H1 (cell line): ENCODE data around the gene MXI1. TPM values are rescaled to one million over a fixed set of nuclear protein-coding genes. Genes with fewer than 3 reads are reported as not detected.

Experiments
- CTCF ChIA-PET: fragments of 300-600 bp; sonication (Branson Sonifier 250); formaldehyde crosslinking; loops from one replicate; lab custom pipeline; 2021; ENCODE audit not compliant: partially characterized antibody; lab: Charles Lee
- POLR2A ChIA-PET: fragments of 300-600 bp; sonication (Branson Sonifier 250); formaldehyde crosslinking; loops from one replicate; lab custom pipeline; 2021; ENCODE audit warnings: inconsistent platforms; ENCODE audit not compliant: partially characterized antibody; lab: Charles Lee
- DNase-seq, 2 experiments: peaks; one replicate each; pipeline versions ENCODE4 v3.0.0 to v3.0.0-alpha.2; 2010 to 2022; ENCODE audit warnings: low spot score in 2 of 2, low read depth in 1 of 2, mixed read lengths in 1 of 2
- FAIRE-seq: peaks from 2 replicates; lab custom pipeline; 2011; peaks lifted over from hg19 to GRCh38; lab: Jason Lieb, UNC
- H2AFZ ChIP-seq: 2 replicates; pipeline ENCODE4 v1.8.1; 2012; ENCODE audit warnings: low read length, inconsistent platforms
- H2AK5ac ChIP-seq: 2 replicates; pipeline ENCODE4 v1.6.1; 2013; ENCODE audit warnings: low read depth, low read length
- H2BK120ac ChIP-seq: replicated peaks from 2 replicates; pipeline ENCODE3; 2013; ENCODE audit warnings: low read depth, low read length, inconsistent platforms
- H2BK12ac ChIP-seq: 2 replicates; pipeline ENCODE4 v1.6.1; 2013; ENCODE audit warnings: low read depth, low read length
- H2BK15ac ChIP-seq: 2 replicates; pipeline ENCODE4 v1.6.1; 2013; ENCODE audit warnings: low read length
- H2BK20ac ChIP-seq: 2 replicates; pipeline ENCODE4 v1.6.1; 2013; ENCODE audit warnings: low read length
- H2BK5ac ChIP-seq: 2 replicates; pipeline ENCODE4 v1.6.1; 2013; ENCODE audit warnings: low read depth, low read length
- H3K14ac ChIP-seq: 2 replicates; pipeline ENCODE4 v1.6.1; 2013; ENCODE audit warnings: inconsistent platforms; ENCODE audit not compliant: insufficient read length
- H3K18ac ChIP-seq: 2 replicates; pipeline ENCODE4 v1.6.1; 2013; ENCODE audit warnings: low read length; ENCODE audit errors: extremely low read depth
- H3K23ac ChIP-seq: 2 replicates; pipeline ENCODE4 v1.6.1; 2013; ENCODE audit warnings: inconsistent platforms; ENCODE audit not compliant: insufficient read length
- H3K23me2 ChIP-seq: 2 replicates; pipeline ENCODE4 v1.6.1; 2013; ENCODE audit warnings: low read depth, low read length
- H3K27ac ChIP-seq: 2 replicates; pipeline ENCODE4 v1.6.1; 2011; ENCODE audit warnings: low read depth, low read length, inconsistent platforms
- H3K27me3 ChIP-seq, 4 experiments: replicated peaks in 1 of 4; 1 replicate in 1 of 4; 2 replicates in 3 of 4; pipeline versions ENCODE4 v1.6.1 to v1.8.1; 2011 to 2013; ENCODE audit warnings: low read length in 3 of 4, mild to moderate bottlenecking in 3 of 4, inconsistent platforms in 2 of 4, mixed read lengths in 2 of 4, moderate library complexity in 1 of 4; ENCODE audit not compliant: control insufficient read depth in 3 of 4, insufficient read depth in 3 of 4; ENCODE audit errors: extremely low read depth in 1 of 4
- H3K36me3 ChIP-seq, 4 experiments: 2 replicates each; pipeline versions ENCODE4 v1.6.1 to v1.8.1; 2011 to 2013; ENCODE audit warnings: mild to moderate bottlenecking in 4 of 4, low read length in 3 of 4, moderate library complexity in 2 of 4, control low read depth in 1 of 4, inconsistent platforms in 1 of 4; ENCODE audit not compliant: insufficient read depth in 4 of 4, control insufficient read depth in 2 of 4
- H3K4ac ChIP-seq: replicated peaks from 2 replicates; pipeline ENCODE3; 2013; ENCODE audit warnings: low read length, low read depth, mixed read lengths, inconsistent platforms; ENCODE audit not compliant: insufficient read length
- H3K4me1 ChIP-seq, 4 experiments: replicated peaks in 1 of 4; 1 replicate in 1 of 4; 2 replicates in 3 of 4; pipeline versions ENCODE4 v1.6.1 to v1.8.1; 2011 to 2013; ENCODE audit warnings: low read length in 3 of 4, inconsistent platforms in 2 of 4, mixed read lengths in 1 of 4; ENCODE audit not compliant: insufficient read depth in 4 of 4, control insufficient read depth in 3 of 4
- H3K4me2 ChIP-seq, 2 experiments: 2 replicates each; pipeline versions ENCODE4 v1.6.1 to v1.8.1; 2011 to 2013; ENCODE audit warnings: low read depth in 2 of 2, low read length in 2 of 2, control low read depth in 1 of 2, inconsistent platforms in 1 of 2, mild to moderate bottlenecking in 1 of 2; ENCODE audit not compliant: insufficient read depth in 1 of 2
- H3K4me3 ChIP-seq, 4 experiments: fragments of 200-600, 300-600 bp in 1 of 4; sonication (generic), shearing (Covaris generic), sonication (Bioruptor Twin) in 1 of 4; 2 replicates each; pipeline versions ENCODE4 v1.5.1 to v1.8.1; 2011 to 2016; ENCODE audit warnings: low read length in 4 of 4, low read depth in 3 of 4, control low read depth in 2 of 4, inconsistent platforms in 2 of 4, mild to moderate bottlenecking in 2 of 4, mixed read lengths in 1 of 4, moderate library complexity in 1 of 4; ENCODE audit not compliant: insufficient read depth in 2 of 4; ENCODE audit errors: extremely low read depth in 1 of 4
- H3K56ac ChIP-seq: replicated peaks from 2 replicates; pipeline ENCODE3; 2013; ENCODE audit warnings: low read depth, mild to moderate bottlenecking, mixed read lengths, low read length, inconsistent platforms; ENCODE audit not compliant: insufficient read length
- H3K79me1 ChIP-seq: 2 replicates; pipeline ENCODE4 v1.6.1; 2013; ENCODE audit warnings: low read depth, low read length, control low read depth
- H3K79me2 ChIP-seq, 2 experiments: 2 replicates each; pipeline versions ENCODE4 v1.6.1 to v1.8.1; 2012 to 2013; ENCODE audit warnings: low read length in 2 of 2, mild to moderate bottlenecking in 2 of 2, inconsistent platforms in 1 of 2; ENCODE audit not compliant: insufficient read depth in 2 of 2, control insufficient read depth in 1 of 2
- H3K9ac ChIP-seq, 4 experiments: replicated peaks in 1 of 4; 1 replicate in 1 of 4; 2 replicates in 3 of 4; pipeline versions ENCODE4 v1.6.1 to v1.8.1; 2011 to 2013; ENCODE audit warnings: low read depth in 3 of 4, low read length in 3 of 4, control low read depth in 2 of 4, mild to moderate bottlenecking in 2 of 4, moderate library complexity in 2 of 4, inconsistent platforms in 1 of 4; ENCODE audit errors: extremely low read depth in 1 of 4
- H3K9me3 ChIP-seq, 2 experiments: 2 replicates each; pipeline versions ENCODE4 v1.6.1 to v1.8.1; 2012 to 2013; ENCODE audit warnings: mild to moderate bottlenecking in 2 of 2, moderate library complexity in 2 of 2, control low read depth in 1 of 2, inconsistent platforms in 1 of 2, low read depth in 1 of 2, low read length in 1 of 2, mixed read lengths in 1 of 2; ENCODE audit not compliant: insufficient read depth in 2 of 2
- H4K20me1 ChIP-seq, 2 experiments: replicated peaks in 1 of 2; 2 replicates each; pipeline versions ENCODE3 to v1.8.1; 2011 to 2013; ENCODE audit warnings: inconsistent platforms in 2 of 2, low read length in 2 of 2, mild to moderate bottlenecking in 1 of 2; ENCODE audit not compliant: insufficient read depth in 2 of 2, control insufficient read depth in 1 of 2
- H4K5ac ChIP-seq: 2 replicates; pipeline ENCODE4 v1.6.1; 2013; ENCODE audit warnings: low read length, low read depth, mixed read lengths, inconsistent platforms; ENCODE audit not compliant: insufficient read length
- H4K8ac ChIP-seq: 2 replicates; pipeline ENCODE4 v1.8.0; 2013; ENCODE audit warnings: mild to moderate bottlenecking, moderate library complexity, low read length, inconsistent platforms; ENCODE audit not compliant: insufficient read depth; ENCODE audit errors: extremely low read depth
- H4K91ac ChIP-seq: replicated peaks from 2 replicates; pipeline ENCODE3; 2013; ENCODE audit warnings: low read length, mixed read lengths, inconsistent platforms; ENCODE audit not compliant: insufficient read length
- ASH2L ChIP-seq: fragments of 200-600, 300-600 bp; sonication (generic); IDR thresholded peaks from one replicate; pipeline ENCODE4 v1.7.1; 2017; ENCODE audit warnings: low read length
- EGR1 ChIP-seq: IDR thresholded peaks from 2 replicates; pipeline ENCODE4 v1.6.1; 2011; ENCODE audit warnings: low read depth, low read length, borderline replicate concordance
- EZH2 ChIP-seq: fragments of 200-600 bp; sonication (generic); IDR thresholded peaks from 2 replicates; pipeline ENCODE4 v1.7.1; 2012; ENCODE audit warnings: low read depth, mild to moderate bottlenecking, moderate library complexity, low read length, inconsistent platforms; ENCODE audit not compliant: severe bottlenecking
- JUND ChIP-seq: IDR thresholded peaks from 2 replicates; pipeline ENCODE4 v1.6.1; 2011; ENCODE audit warnings: mild to moderate bottlenecking, improper control_type of control experiment, low read length
- KDM4A ChIP-seq: IDR thresholded peaks from one replicate; pipeline ENCODE4 v1.7.1; 2012; ENCODE audit warnings: low read depth, mild to moderate bottlenecking, moderate library complexity, low read length, inconsistent platforms; ENCODE audit not compliant: severe bottlenecking
- POLR2A ChIP-seq, 2 experiments: IDR thresholded peaks; 1 replicate in 1 of 2; 2 replicates in 1 of 2; pipeline ENCODE4 v1.6.1; 2011; ENCODE audit warnings: low read depth in 2 of 2, low read length in 2 of 2, mild to moderate bottlenecking in 2 of 2; ENCODE audit errors: control extremely low read depth in 1 of 2
- RFX5 ChIP-seq: IDR thresholded peaks from 2 replicates; pipeline ENCODE4 v1.6.1; 2011; ENCODE audit warnings: low read depth, low read length, improper control_type of control experiment, borderline replicate concordance
- SIN3A ChIP-seq, 2 experiments: IDR thresholded peaks in 1 of 2; conservative IDR thresholded peaks in 1 of 2; 2 replicates each; pipeline ENCODE4 v1.6.1; 2011 to 2012; ENCODE audit warnings: low read length in 2 of 2, improper control_type of control experiment in 1 of 2, low read depth in 1 of 2, mild to moderate bottlenecking in 1 of 2
- SUZ12 ChIP-seq: fragments of 200-600 bp; sonication (generic); IDR thresholded peaks from 2 replicates; pipeline ENCODE4 v1.6.1; 2012; ENCODE audit warnings: mild to moderate bottlenecking, inconsistent platforms, low read length, moderate library complexity, mixed read lengths
- WGBS, 2 experiments: shearing (Covaris generic) in 1 of 2; methylation state at CpG; one replicate each; pipeline versions ENCODE4 v1.1.6 to v1.1.7; 2013 to 2015; ENCODE audit warnings: low lambda C conversion rate in 2 of 2, mixed read lengths in 2 of 2, inconsistent platforms in 1 of 2, low coverage in 1 of 2, missing lambda C conversion rate in 1 of 2; ENCODE audit not compliant: insufficient replicate concordance in 2 of 2, insufficient coverage in 1 of 2, insufficient read length in 1 of 2; ENCODE audit errors: extremely low coverage in 1 of 2, missing lambda C conversion rate in 1 of 2; 5-methylcytosine and 5-hydroxymethylcytosine counted together
- polyA plus RNA-seq, 7 experiments: library from polyadenylated mRNA; depleted of rRNA in 3 of 7; stranded (reverse) in 5 of 7; unstranded in 2 of 7; fragments of >200 nt in 5 of 7; fragments of 200-250 nt in 2 of 7; gene quantifications; 1 replicate in 5 of 7; 2 replicates in 1 of 7; 4 replicates in 1 of 7; pipeline versions ENCODE4 v1.2.1 to v1.2.3, GENCODE V29; 2011 to 2013; ENCODE audit warnings: missing spikeins in 2 of 7, mixed read lengths in 2 of 7
- total RNA-seq: library from RNA; stranded (reverse); fragmentation: NEBNext Ultra II Directional; extraction: Animal tissue kit (Norgen Biotek cat#: 25700); gene quantifications from 2 replicates; pipeline ENCODE4 v1.2.1, GENCODE V29; 2021
- TF ChIP-seq, protein P1 (sequence below): IDR thresholded peaks from 2 replicates; pipeline ENCODE4 v1.6.1; 2012; ENCODE audit warnings: inconsistent platforms

Gene MXI1
- total and polyA plus RNA-seq, 2 of the 8 experiments (the other 6 are each of a cell fraction or from before 2014, with no cell fraction given) = 5.7 to 8.8 TPM

DNA sequence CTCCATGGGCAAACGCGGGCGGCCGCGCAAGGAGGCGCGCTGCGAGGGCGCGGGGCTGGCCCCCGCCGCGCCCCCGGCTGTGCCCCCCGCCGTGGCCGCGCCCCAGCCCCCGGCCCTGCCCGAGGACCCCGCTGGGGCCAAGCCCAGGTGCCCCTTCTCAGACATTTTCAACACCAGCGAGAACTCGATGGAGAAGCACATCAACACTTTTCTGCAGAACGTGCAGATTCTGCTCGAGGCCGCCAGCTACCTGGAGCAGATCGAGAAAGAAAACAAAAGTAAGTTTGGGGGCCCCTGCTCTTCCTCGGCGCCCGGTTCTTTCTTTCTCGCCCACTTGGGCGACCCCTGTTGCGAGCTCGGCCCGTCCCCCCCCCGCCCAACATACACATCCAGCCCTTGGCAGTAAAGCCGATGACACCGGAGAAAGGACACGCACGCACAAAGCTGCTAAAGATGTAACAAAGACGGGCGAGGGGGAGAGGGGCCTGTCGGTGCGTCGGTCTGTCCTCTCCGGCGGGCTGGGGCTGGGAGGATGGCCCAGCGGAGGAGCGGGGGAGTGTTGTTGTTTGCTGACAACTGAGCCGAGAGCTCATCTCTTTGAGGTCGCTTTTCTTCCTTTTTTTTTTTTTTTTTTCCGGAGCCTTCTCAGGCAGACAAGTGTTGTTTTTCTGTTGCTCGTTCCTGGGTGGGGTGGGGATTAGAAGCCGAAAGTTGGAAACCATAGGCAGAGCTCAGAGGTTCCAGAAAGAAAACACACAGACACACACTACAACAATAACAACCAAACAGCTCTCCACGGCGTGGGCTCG, 604 bp downstream of the MXI1 start:
- H4K20me1 ChIP-seq = peaks cover 0 to 3% of the 10 kb centered on the region in 2 experiments
- H3K27ac ChIP-seq = no peak overlapping the region
- no peaks in the 10 kb centered on the region for H3K9me3 ChIP-seq
- H3K23ac ChIP-seq = no peak overlapping the region
- no peaks in the 10 kb centered on the region for H3K79me2 ChIP-seq
- H3K9ac ChIP-seq = peak overlapping the region in 1 of 4 experiments; percentile 1; a peak in 2 of 7 replicates
- WGBS, 2 experiments = 1% methylated on average over 26 of the region's 57 CpGs; no CpG with 5 or more reads in 1 of the 2 experiments
- H2BK12ac ChIP-seq = peak overlapping the region; percentile 71; the same call in 1 of the 2 replicates
- H2AFZ ChIP-seq = no peak overlapping the region; the same call in none of the 2 replicates
- no peaks in the 10 kb centered on the region for H3K36me3 ChIP-seq
- TF ChIP-seq SIN3A (conservative IDR thresholded peaks at IDR 0.05 in 1 of 2, IDR thresholded peaks at IDR 0.05 in 1 of 2; ENCODE audit: low read depth in 1 of 2, low read length in 2 of 2) (peak in 1 of 2 experiments; percentile 65; a peak in 1 of 4 replicates), POLR2A (IDR thresholded peaks at IDR 0.05; ENCODE audit: control extremely low read depth in 1 of 2, low read depth in 2 of 2, low read length in 2 of 2) (no peak), EZH2 (peak; percentile 13), JUND (no peak), SUZ12 (0 out of 2 replicates have a peak, but pooled peaks have one; percentile 7), EGR1 (no peak), ASH2L (no peak), RFX5 (0 out of 2 replicates have a peak, but pooled peaks have one; percentile 14), KDM4A (peak; percentile 73)
- TF ChIP-seq, protein P1, sequence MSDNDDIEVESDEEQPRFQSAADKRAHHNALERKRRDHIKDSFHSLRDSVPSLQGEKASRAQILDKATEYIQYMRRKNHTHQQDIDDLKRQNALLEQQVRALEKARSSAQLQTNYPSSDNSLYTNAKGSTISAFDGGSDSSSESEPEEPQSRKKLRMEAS = peak; percentile 9; the same call in 1 of the 2 replicates
- no peaks in the 10 kb centered on the region for H3K79me1 ChIP-seq
- H3K4ac ChIP-seq = no peak overlapping the region
- peaks cover 20 to 78% (median 57%) of the 10 kb centered on the region in 4 experiments for H3K27me3 ChIP-seq
- H4K5ac ChIP-seq = no peak overlapping the region
- no peak overlapping the region for H2BK15ac ChIP-seq
- peaks cover 6 to 25% (median 15%) of the 10 kb centered on the region in 4 experiments; a peak in 6 of 7 replicates for H3K4me1 ChIP-seq
- DNase-seq (peak in 1 of 2 experiments; percentile 67), FAIRE-seq (no peak)
- H2BK120ac ChIP-seq = no peak overlapping the region
- H3K18ac ChIP-seq = peak overlapping the region; percentile 49; the same call in 1 of the 2 replicates
- H2AK5ac ChIP-seq = no peak overlapping the region
- H3K14ac ChIP-seq = no peak overlapping the region
- H3K4me3 ChIP-seq = peak overlapping the region; percentile 59 to 79 (median 72)
- peaks cover 26% of the 10 kb centered on the region for H3K23me2 ChIP-seq
- ChIA-PET CTCF (interaction anchor here (0.9 to 14.0 kb wide), 18 partner anchors 8 to 324 kb away, joined by 3 to 333 read pairs (median 6); no protein-coding TSS in a partner anchor), POLR2A (interaction anchor here (0.9 to 8.5 kb wide), 8 partner anchors 9 to 98 kb away, joined by 3 to 121 read pairs (median 4); no protein-coding TSS in a partner anchor)
- H2BK20ac ChIP-seq = no peak overlapping the region
- H3K56ac ChIP-seq = no peak overlapping the region
- H4K91ac ChIP-seq = no peak overlapping the region
- peak overlapping the region; percentile 100 for H3K4me2 ChIP-seq
- no peak overlapping the region for H2BK5ac ChIP-seq
- H4K8ac ChIP-seq = peak overlapping the region; percentile 61; the same call in 1 of the 2 replicates
